ENCODE measurements around the gene PHPT1.
"Not testable (repeated sequence)": the region's sequence is repeated elsewhere in the genome, so short reads cannot be mapped to it uniquely, and the experiment has no call there.

The PHPT1 gene

DNA sequence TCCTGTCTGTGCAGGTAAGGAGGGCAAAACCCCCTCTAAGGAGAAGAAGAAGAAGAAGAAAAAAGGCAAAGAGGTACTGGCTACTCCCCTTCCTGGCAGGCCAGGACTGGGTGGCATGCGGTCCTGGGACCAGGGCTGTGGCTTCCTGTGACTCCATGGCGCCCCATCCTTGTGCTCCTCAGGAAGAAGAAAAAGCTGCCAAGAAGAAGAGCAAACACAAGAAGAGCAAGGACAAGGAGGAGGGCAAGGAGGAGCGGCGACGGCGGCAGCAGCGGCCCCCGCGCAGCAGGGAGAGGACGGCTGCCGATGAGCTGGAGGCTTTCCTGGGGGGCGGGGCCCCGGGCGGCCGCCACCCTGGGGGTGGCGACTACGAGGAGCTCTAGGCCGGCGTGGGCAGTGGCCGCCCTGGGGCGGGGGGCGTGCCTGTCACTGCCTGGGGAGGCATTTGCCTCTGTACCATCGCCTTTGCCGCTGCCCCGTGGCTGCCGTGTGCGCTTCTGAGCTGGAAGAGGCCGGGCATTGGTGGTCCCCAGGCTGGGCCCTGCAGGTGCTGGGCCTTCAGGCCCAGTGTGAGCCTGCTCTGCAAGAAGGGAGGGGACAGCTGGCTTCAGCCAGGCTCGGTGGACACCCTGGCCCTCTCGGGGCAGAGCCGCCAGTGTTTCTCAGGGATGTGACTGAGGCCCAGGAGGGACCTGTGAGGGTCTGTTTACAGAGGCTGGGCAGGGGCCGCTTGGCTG lies 8.9 kb upstream of the PHPT1 start:
- no peak for DNase-seq (ENCODE audit: low read depth)
- H3K4me3 ChIP-seq (ENCODE audit: low read depth, low read length), result no peak overlapping the region
- TF ChIP-seq, protein P1, sequence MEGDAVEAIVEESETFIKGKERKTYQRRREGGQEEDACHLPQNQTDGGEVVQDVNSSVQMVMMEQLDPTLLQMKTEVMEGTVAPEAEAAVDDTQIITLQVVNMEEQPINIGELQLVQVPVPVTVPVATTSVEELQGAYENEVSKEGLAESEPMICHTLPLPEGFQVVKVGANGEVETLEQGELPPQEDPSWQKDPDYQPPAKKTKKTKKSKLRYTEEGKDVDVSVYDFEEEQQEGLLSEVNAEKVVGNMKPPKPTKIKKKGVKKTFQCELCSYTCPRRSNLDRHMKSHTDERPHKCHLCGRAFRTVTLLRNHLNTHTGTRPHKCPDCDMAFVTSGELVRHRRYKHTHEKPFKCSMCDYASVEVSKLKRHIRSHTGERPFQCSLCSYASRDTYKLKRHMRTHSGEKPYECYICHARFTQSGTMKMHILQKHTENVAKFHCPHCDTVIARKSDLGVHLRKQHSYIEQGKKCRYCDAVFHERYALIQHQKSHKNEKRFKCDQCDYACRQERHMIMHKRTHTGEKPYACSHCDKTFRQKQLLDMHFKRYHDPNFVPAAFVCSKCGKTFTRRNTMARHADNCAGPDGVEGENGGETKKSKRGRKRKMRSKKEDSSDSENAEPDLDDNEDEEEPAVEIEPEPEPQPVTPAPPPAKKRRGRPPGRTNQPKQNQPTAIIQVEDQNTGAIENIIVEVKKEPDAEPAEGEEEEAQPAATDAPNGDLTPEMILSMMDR (IDR thresholded peaks at IDR 0.05; ENCODE audit: low read depth, low read length, missing control alignments), result no peak

DNA sequence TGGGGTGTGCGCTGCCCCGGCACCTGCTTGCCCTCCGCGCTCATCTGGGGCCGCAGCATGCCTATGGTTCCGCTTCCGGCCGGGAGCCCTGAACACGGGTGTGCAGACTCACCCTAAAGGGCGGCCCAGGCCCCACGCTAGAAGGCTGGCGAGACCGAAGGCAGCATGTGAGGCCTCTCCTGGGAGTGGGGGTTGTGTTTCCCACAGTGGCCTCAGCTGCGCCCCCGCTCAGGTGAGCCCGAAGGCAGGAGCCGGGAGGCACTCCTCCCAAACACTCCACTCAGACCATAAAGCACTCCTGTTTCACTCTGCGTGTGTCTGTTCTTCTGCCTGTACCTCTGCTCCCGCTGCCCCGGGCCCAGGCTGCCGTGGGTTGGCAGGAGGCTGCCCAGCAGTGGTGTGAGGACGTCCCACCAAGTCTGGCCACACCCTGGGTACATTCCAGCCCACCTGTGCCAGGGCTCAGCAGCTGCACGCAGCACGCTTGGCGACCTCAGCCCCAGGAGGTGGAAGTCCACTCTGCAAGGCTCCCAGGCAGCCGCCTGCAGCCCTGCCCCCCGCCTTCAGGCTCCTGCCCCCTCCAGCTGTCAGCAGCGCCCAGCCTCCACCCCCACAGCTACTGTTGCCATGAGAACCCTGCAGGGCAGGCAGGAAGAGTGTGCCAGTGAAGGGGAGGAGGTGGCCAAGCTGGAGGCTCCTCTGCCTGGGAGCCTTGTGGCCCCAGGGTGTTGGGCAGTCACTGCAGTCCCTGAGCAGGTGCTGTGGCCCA lies 8.1 kb upstream of the PHPT1 start:
- no peak overlapping the region for H3K4me3 ChIP-seq (ENCODE audit: low read depth, low read length)
- TF ChIP-seq, protein P1 (IDR thresholded peaks at IDR 0.05; ENCODE audit: low read depth, low read length, missing control alignments), result no peak
- DNase-seq (ENCODE audit: low read depth), result no peak

DNA sequence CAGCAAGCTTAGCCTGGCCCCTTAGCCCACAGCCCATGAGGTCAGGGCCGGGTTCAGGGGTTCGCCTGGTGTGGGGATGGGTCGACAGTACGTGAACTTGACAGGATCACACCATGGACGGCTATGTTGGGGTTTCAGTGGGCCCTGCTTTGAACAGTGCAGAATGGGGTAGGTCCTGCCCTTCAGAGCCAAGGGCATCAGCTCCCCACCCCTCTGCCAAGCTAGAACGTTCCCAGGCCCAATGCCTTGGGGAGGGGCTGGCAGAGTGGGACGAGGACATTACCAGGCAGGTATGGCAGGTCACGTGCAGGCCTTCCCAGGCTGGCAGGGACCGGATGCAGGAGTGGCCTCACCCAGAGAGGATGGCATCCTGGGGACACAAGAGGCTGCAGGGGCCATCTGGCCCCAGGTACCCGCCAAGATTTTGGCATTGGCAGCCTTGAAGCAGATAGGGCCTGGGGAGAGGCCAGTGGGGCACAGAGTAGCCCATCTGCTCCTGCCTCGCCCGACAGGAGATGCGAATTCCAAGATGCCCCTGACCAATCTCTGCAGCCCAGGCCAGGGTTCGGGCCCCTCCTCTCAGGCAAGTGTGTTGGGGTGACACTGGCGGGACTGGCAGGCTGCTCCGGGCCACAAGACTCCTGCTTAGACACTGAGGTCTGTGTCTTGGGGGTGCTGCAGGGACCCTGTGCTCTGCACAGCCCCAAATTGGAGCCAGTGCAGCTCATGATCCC lies 7.4 kb upstream of the PHPT1 start:
- H3K4me3 ChIP-seq (ENCODE audit: low read depth, low read length), result peak overlapping the region; percentile 71; the same call in 1 of the 2 replicates
- DNase-seq (ENCODE audit: low read depth), result not testable (repeated sequence)

DNA sequence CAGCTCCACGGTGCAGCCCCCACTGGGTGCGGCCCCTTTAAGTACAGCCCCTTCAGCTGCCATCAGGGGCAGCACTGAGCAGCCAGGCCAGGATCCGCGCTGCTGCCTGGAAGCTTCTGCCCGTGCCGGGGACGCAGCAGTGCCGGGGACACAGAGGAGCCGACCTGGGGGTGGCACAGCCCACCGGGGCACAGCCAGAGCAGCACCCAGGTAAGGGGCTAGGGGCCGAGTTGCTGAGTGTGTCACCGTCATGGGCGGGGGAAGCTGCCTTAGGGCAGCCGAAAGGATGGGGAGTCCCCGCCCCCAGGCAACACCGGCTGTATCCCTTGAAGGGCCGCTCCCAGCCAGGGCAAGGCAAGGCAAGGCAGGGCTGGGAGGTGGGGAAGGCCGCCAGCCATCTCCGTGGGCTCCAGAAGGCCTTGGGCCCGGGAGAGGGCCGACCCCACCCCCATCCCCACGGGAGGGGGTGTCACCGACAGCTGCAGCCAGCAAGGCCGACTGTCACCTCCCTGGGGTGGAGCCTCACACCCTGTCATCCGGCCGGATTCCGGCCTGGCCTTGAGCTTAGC lies 6.7 kb upstream of the PHPT1 start, which contains the start of gene AJM1:
AJM1 (plus strand) TSS at position 99 of the 569 bp plus-strand sequence. CDS start 1,937 bp downstream, outside the sequence.
- TF ChIP-seq, protein P1 (IDR thresholded peaks at IDR 0.05; ENCODE audit: low read depth, low read length, missing control alignments), result peak; percentile 86
- peak within 1 kb of the TSS; percentile 71 for H3K4me3 ChIP-seq (ENCODE audit: low read depth, low read length)
- DNase-seq (ENCODE audit: low read depth), result peak; percentile 48

DNA sequence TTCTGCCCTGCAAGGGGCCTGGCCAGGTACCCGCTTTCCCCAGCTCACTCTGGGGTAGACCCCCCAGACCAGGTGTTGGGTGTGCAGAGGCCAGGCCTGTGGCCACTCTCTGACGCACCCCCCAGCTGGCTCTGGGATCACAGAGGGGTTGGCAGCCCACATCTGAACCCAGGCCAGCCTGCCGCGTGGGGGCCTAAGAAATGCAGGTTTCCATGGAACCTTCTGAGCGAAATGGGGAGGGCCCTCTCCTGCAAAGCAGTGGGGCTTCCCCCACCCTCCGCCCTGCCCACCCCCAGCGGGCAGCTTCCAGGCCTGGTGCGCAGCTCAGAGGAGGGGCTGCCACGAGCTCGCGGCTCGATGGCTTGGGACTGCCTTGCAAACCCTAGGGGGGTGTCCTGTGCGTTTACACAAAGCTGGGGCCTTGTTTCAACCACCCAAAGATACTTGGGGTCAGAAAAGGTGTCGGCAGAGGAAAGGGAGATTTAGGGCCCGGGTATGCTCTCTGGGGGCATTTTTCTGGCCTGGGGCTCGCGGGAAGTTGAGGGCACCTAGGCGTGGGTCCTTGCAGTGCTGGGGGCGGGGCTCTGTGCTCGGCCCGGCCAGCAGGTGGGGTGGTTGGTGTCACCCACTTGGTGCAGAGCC lies 5.9 kb upstream of the PHPT1 start:
- peak overlapping the region; percentile 19 for H3K4me3 ChIP-seq (ENCODE audit: low read depth, low read length)
- not testable (repeated sequence) for DNase-seq (ENCODE audit: low read depth)

DNA sequence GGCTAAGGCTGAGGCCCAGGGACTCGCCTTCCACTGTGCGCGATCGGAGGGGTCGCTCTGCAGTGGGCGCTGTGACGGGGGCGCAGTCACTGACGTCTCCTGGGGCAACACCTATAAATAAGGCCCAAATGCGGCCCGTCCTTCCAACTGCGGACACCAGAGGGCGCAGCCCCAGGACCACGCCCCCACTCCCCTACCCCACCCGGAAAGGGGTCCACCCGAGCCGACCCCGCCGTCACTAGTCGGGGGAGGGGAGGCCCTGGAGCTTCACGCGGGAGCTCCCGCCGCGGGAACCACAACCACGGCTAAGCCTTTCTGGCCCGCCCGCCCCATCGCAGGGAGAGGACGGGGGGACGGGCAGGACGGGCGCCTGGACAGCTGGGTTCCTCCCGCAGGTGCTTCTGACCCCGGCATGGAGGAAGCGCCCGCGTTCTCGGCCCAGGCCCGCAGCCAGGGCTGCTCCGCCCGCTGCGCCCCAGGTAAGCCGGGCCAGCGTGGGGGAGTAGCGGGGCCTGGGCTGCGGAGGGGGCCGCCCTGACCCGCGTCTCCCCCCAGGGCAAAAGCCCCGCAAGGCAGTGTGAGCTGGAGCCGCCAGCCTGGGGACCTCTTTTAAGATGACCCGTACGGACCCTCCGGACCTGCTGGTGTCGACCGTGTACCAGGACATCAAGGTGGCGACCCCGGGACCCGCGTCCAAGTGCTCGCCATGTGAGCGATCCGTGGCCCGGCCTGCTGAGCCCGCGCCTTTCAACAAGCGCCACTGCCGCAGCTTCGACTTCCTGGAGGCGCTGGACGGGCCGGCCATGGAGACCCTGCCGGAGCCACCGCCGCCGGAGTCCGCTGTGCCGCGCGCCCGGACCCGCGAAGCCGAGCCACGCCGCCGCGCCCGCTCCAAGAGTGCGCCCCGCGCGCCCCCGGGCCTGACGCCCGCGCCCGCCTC lies 5.1 kb upstream of the PHPT1 start:
- TF ChIP-seq, protein P1 (IDR thresholded peaks at IDR 0.05; ENCODE audit: low read depth, low read length, missing control alignments), result peak; percentile 51
- not testable (repeated sequence) for DNase-seq (ENCODE audit: low read depth); H3K4me3 ChIP-seq (ENCODE audit: low read depth, low read length)

All from GM12864 (cell line).